ENCODE data around the gene ZSCAN21. TPM values are rescaled to one million over a fixed set of nuclear protein-coding genes. Genes with fewer than 3 reads are reported as not detected.
"Not testable (repeated sequence)": the region's sequence is repeated elsewhere in the genome, so short reads cannot be mapped to it uniquely, and the experiment has no call there.

ZSCAN21 gene
- total RNA-seq, 1 experiment from 2014 or later: 24.3 TPM

DNA sequence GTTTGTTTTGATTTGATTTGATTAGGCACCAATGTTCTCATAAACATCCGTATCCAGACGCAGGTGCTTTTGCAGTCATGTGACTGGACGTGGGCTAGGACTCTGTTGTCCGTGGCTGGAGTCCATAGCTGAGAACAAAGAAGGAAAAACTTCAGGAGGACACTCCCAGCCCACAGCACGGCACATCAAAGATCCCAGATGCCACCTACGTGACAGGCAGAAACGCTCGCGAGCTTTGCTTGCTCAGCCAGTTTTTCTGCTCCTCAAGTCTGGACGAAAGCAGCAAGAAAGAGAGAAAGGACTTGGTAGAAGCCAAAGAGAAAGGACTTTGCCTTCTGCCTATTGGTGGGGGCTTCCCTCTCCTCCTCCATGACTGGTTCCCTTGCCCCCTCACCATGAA is 41.0 kb upstream of the ZSCAN21 start:
- Histone ChIP-seq H2BK5ac (ENCODE audit: insufficient read length, low read length) (no peak overlapping the region), H3K27me3 (ENCODE audit: insufficient read depth, low read length) (no peaks in the 10 kb centered on the region), H3K4me1 (ENCODE audit: insufficient read depth, low read length) (no peaks in the 10 kb centered on the region), H2AFZ (ENCODE audit: low read length) (no peak overlapping the region), H4K20me1 (ENCODE audit: control insufficient read depth, insufficient read depth, insufficient read length) (no peaks in the 10 kb centered on the region), H3K18ac (ENCODE audit: insufficient read length, low read depth, low read length) (no peak overlapping the region), H4K8ac (replicated peaks; ENCODE audit: insufficient read length, low read depth, low read length) (no peak overlapping the region), H2BK120ac (ENCODE audit: low read depth, low read length, poor library complexity, severe bottlenecking) (no peak overlapping the region), H3K9me3 (ENCODE audit: control insufficient read depth, low read depth, low read length) (no peaks in the 10 kb centered on the region), H3K4ac (ENCODE audit: low read depth, low read length) (no peak overlapping the region), H2BK12ac (ENCODE audit: insufficient read length, low read depth, low read length) (no peak overlapping the region), H3K79me2 (ENCODE audit: insufficient read depth, low read length) (no peaks in the 10 kb centered on the region), H3K9ac (ENCODE audit: extremely low read depth, insufficient read length, low read length) (no peak overlapping the region), H3K23ac (ENCODE audit: insufficient read length, low read depth, low read length) (no peak overlapping the region), H3T11ph (ENCODE audit: low read length) (no peak overlapping the region), H3K27ac (ENCODE audit: insufficient read length, low read depth, low read length) (no peak overlapping the region), H4K5ac (ENCODE audit: insufficient read length, low read depth, low read length) (no peak overlapping the region), H2BK20ac (ENCODE audit: low read depth, low read length, poor library complexity, severe bottlenecking) (no peak overlapping the region), H3K56ac (ENCODE audit: insufficient read length, low read depth, low read length) (no peak overlapping the region), H4K91ac (ENCODE audit: insufficient read length, low read depth, low read length) (no peak overlapping the region), H2AK5ac (ENCODE audit: insufficient read length, low read length) (no peak overlapping the region), H3K14ac (ENCODE audit: insufficient read depth, low read length) (no peak overlapping the region), H3K23me2 (ENCODE audit: insufficient read length, low read depth, low read length, poor library complexity, severe bottlenecking) (no peaks in the 10 kb centered on the region), H2BK15ac (ENCODE audit: low read depth, low read length) (no peak overlapping the region), H3K79me1 (ENCODE audit: insufficient read depth, low read depth, low read length, poor library complexity, severe bottlenecking) (no peaks in the 10 kb centered on the region), H3K4me2 (ENCODE audit: insufficient read depth, insufficient read length, low read length) (no peak overlapping the region)
- TF ChIP-seq, protein P1, sequence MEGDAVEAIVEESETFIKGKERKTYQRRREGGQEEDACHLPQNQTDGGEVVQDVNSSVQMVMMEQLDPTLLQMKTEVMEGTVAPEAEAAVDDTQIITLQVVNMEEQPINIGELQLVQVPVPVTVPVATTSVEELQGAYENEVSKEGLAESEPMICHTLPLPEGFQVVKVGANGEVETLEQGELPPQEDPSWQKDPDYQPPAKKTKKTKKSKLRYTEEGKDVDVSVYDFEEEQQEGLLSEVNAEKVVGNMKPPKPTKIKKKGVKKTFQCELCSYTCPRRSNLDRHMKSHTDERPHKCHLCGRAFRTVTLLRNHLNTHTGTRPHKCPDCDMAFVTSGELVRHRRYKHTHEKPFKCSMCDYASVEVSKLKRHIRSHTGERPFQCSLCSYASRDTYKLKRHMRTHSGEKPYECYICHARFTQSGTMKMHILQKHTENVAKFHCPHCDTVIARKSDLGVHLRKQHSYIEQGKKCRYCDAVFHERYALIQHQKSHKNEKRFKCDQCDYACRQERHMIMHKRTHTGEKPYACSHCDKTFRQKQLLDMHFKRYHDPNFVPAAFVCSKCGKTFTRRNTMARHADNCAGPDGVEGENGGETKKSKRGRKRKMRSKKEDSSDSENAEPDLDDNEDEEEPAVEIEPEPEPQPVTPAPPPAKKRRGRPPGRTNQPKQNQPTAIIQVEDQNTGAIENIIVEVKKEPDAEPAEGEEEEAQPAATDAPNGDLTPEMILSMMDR (conservative IDR thresholded peaks at IDR 0.05): no peak
- Mint-ChIP-seq H3K4me3 (no peak overlapping the region), H3K9me3 (no peaks in the 10 kb centered on the region), H3K4me1 (peaks cover 4 to 14% of the 10 kb centered on the region in 2 experiments), H3K36me3 (ENCODE audit: insufficient read depth in 1 of 3, low read depth in 3 of 3) (no peaks in the 10 kb centered on the region), H3K27me3 (ENCODE audit: low read depth) (peaks cover 11% of the 10 kb centered on the region), H3K27ac (peak overlapping the region in 1 of 3 experiments; percentile 62; a peak in 1 of 7 replicates)
- no CpG with 5 or more reads among the region's 10 CpGs for WGBS (ENCODE audit: extremely low coverage, insufficient read length, low lambda C conversion rate)
- DNase-seq: no peak

GRCh38 chr7:100009952-100010351 is 39.6 kb upstream of the ZSCAN21 start:
- H3K4me1 ChIP-seq (ENCODE audit: insufficient read depth, low read length); H2BK120ac ChIP-seq (ENCODE audit: low read depth, low read length, poor library complexity, severe bottlenecking); H3T11ph ChIP-seq (ENCODE audit: low read length); H2BK15ac ChIP-seq (ENCODE audit: low read depth, low read length); H2BK20ac ChIP-seq (ENCODE audit: low read depth, low read length, poor library complexity, severe bottlenecking); H3K18ac ChIP-seq (ENCODE audit: insufficient read length, low read depth, low read length); H4K8ac ChIP-seq (replicated peaks; ENCODE audit: insufficient read length, low read depth, low read length); H3K9me3 ChIP-seq (ENCODE audit: control insufficient read depth, low read depth, low read length); H3K27ac Mint-ChIP-seq; H2BK12ac ChIP-seq (ENCODE audit: insufficient read length, low read depth, low read length); H3K9ac ChIP-seq (ENCODE audit: extremely low read depth, insufficient read length, low read length); H3K36me3 Mint-ChIP-seq (ENCODE audit: insufficient read depth in 1 of 3, low read depth in 3 of 3); H2BK5ac ChIP-seq (ENCODE audit: insufficient read length, low read length); H3K9me3 Mint-ChIP-seq; H3K27me3 ChIP-seq (ENCODE audit: insufficient read depth, low read length); H3K79me1 ChIP-seq (ENCODE audit: insufficient read depth, low read depth, low read length, poor library complexity, severe bottlenecking); H4K5ac ChIP-seq (ENCODE audit: insufficient read length, low read depth, low read length); H2AK5ac ChIP-seq (ENCODE audit: insufficient read length, low read length); H2AFZ ChIP-seq (ENCODE audit: low read length); DNase-seq; H3K4me3 Mint-ChIP-seq; H4K91ac ChIP-seq (ENCODE audit: insufficient read length, low read depth, low read length); H3K23ac ChIP-seq (ENCODE audit: insufficient read length, low read depth, low read length); H3K23me2 ChIP-seq (ENCODE audit: insufficient read length, low read depth, low read length, poor library complexity, severe bottlenecking); H3K27ac ChIP-seq (ENCODE audit: insufficient read length, low read depth, low read length); H3K4me1 Mint-ChIP-seq; H3K4ac ChIP-seq (ENCODE audit: low read depth, low read length); H4K20me1 ChIP-seq (ENCODE audit: control insufficient read depth, insufficient read depth, insufficient read length); H3K56ac ChIP-seq (ENCODE audit: insufficient read length, low read depth, low read length); H3K4me2 ChIP-seq (ENCODE audit: insufficient read depth, insufficient read length, low read length); H3K79me2 ChIP-seq (ENCODE audit: insufficient read depth, low read length); H3K14ac ChIP-seq (ENCODE audit: insufficient read depth, low read length): not testable (repeated sequence)
- no CpG with 5 or more reads among the region's 8 CpGs for WGBS (ENCODE audit: extremely low coverage, insufficient read length, low lambda C conversion rate)
- peaks cover 11% of the 10 kb centered on the region for H3K27me3 Mint-ChIP-seq (ENCODE audit: low read depth)
